SK-MEL-5 (cell line): ENCODE results near the gene PRKX. TPM values are rescaled to one million over a fixed set of nuclear protein-coding genes. Genes with fewer than 3 reads are reported as not detected.

Experiments
- small RNA-seq, 2 experiments: library from RNA; depleted of rRNA; stranded (forward); fragments of <200 nt; gene quantifications; one replicate each; pipeline ENCODE3, GENCODE V24; 2014
- total RNA-seq: library from RNA; depleted of rRNA; stranded (reverse); fragments of >200 nt; shearing (Covaris generic); gene quantifications from 2 replicates; pipeline ENCODE4 v1.2.3, GENCODE V29; 2014

The PRKX gene
- total RNA-seq, 1 experiment from 2014 or later: 14.1 TPM

Small RNAs within 50 kb of the gene (small RNA-seq; reads per million reads assigned to genes)
- gene RF00019 (0 reads per million in 2 experiments), gene RNU6-114P (0 reads per million in 2 experiments)
